Heart left ventricle (tissue), 13 donors: Measurements from ENCODE around the gene SUCLG1.

Experiments
- CTCF ChIP-seq, 12 donors: fragments of 200-600 bp; sonication (generic) in 4 of 12; IDR thresholded peaks; one replicate each; pipeline versions ENCODE4 v1.5.0 to v1.8.0; 2018 to 2022; ENCODE audit warnings: antibody characterized with exemption in 12 of 12, mild to moderate bottlenecking in 5 of 12
- POLR2A ChIP-seq, 2 donors: fragments of 450-650 bp; IDR thresholded peaks; one replicate each; pipeline ENCODE4 v1.6.1; 2017; ENCODE audit warnings: antibody characterized with exemption in 2 of 2, mild to moderate bottlenecking in 2 of 2, moderate library complexity in 2 of 2
- donor health status: ischemic (EF 13 %, LVEDD 7.1; RV severe dilation, severe dysfunction).
- donor health status: DM: no; HTN: yes; CAD: no.
- donor health status: DM: no; HTN: no; CAD: no.
- donor health status: ischemic (EF 25% LVEDD 6.9; RV normal size, moderate dysfunction).
- donor health status: ischemic (EF 25% LVEDD 5.7; RV mildly dilated, moderate dysfunction).
- donor health status: ischemic (EF 35%, LVEDD 5.7; RV mildly dilated, moderate dysfunction).
- donor health status: nonischemic (EF 11% LVEDD 7.7; RV severe dilation, severe dysfunction).
- donor health status: DM: yes; HTN: yes; CAD: no.
- donor health status: PGD.
- donor health status: ischemic (EF 29% LVEDD 5.4; RV normal size, mild dysfunction).
- donor health status: nonischemic (EF 23%, LVEDD 6.1; RV moderate dilation, normal function).

GRCh38 chr2:84425310-84425709 lies 33.8 kb downstream of the SUCLG1 start:
- TF ChIP-seq CTCF (IDR thresholded peaks at IDR 0.05) (no peak), POLR2A (IDR thresholded peaks at IDR 0.05) (no peak)
